Neuronal stem cell (in vitro differentiated cells): ENCODE data around the gene MAGI1.

Source experiments
- DNase-seq: peaks from one replicate; pipeline ENCODE4 v3.0.0-alpha.2; 2013; ENCODE audit warnings: low spot score
- H2AFZ ChIP-seq: one replicate; pipeline ENCODE4 v1.6.1; 2013; ENCODE audit warnings: mild to moderate bottlenecking, low read length, inconsistent platforms
- H2AK5ac ChIP-seq: 2 replicates; pipeline ENCODE4 v1.6.1; 2013; ENCODE audit warnings: low read depth, mild to moderate bottlenecking, inconsistent platforms, low read length, moderate library complexity, mixed read lengths
- H2BK120ac ChIP-seq: 2 replicates; pipeline ENCODE4 v1.6.1; 2013; ENCODE audit warnings: low read depth, mild to moderate bottlenecking, inconsistent platforms, low read length, moderate library complexity, mixed read lengths
- H2BK12ac ChIP-seq: one replicate; pipeline ENCODE4 v1.6.1; 2013; ENCODE audit warnings: low read length, inconsistent platforms
- H2BK15ac ChIP-seq: 2 replicates; pipeline ENCODE4 v1.6.1; 2013; ENCODE audit warnings: mild to moderate bottlenecking, low read length, inconsistent platforms, mixed read lengths
- H2BK5ac ChIP-seq: one replicate; pipeline ENCODE4 v1.6.1; 2013; ENCODE audit warnings: inconsistent platforms, mild to moderate bottlenecking, low read length, moderate library complexity
- H3K14ac ChIP-seq: one replicate; pipeline ENCODE4 v1.6.1; 2013; ENCODE audit warnings: low read length, inconsistent platforms
- H3K18ac ChIP-seq: 2 replicates; pipeline ENCODE4 v1.6.1; 2013; ENCODE audit warnings: low read length, inconsistent platforms
- H3K23ac ChIP-seq: 2 replicates; pipeline ENCODE4 v1.6.1; 2013; ENCODE audit warnings: low read depth, mild to moderate bottlenecking, mixed read lengths, low read length, inconsistent platforms; ENCODE audit not compliant: poor library complexity
- H3K27ac ChIP-seq: replicated peaks from 3 replicates; pipeline ENCODE4 v1.5.1; 2013; ENCODE audit warnings: low read length, inconsistent platforms
- H3K27me3 ChIP-seq, 3 experiments: 2 replicates each; pipeline ENCODE4 v1.6.1; 2013; ENCODE audit warnings: low read length in 3 of 3, mild to moderate bottlenecking in 2 of 3, inconsistent platforms in 1 of 3, low read depth in 1 of 3, mixed read lengths in 1 of 3, moderate library complexity in 1 of 3; ENCODE audit not compliant: control insufficient read depth in 3 of 3, insufficient read depth in 3 of 3
- H3K36me3 ChIP-seq, 2 donors: replicated peaks in 1 of 2; 2 replicates each; pipeline ENCODE4 v1.6.1; 2013; ENCODE audit warnings: low read length in 2 of 2; ENCODE audit not compliant: control insufficient read depth in 2 of 2, insufficient read depth in 2 of 2
- H3K4ac ChIP-seq: 2 replicates; pipeline ENCODE4 v1.6.1; 2013; ENCODE audit warnings: inconsistent platforms, mild to moderate bottlenecking, low read length, moderate library complexity
- H3K4me1 ChIP-seq, 2 donors: 1 replicate in 1 of 2; 2 replicates in 1 of 2; pipeline ENCODE4 v1.6.1; 2013; ENCODE audit warnings: low read length in 2 of 2, low read depth in 1 of 2; ENCODE audit not compliant: control insufficient read depth in 2 of 2, insufficient read depth in 1 of 2
- H3K4me2 ChIP-seq: one replicate; pipeline ENCODE4 v1.6.1; 2013; ENCODE audit warnings: mild to moderate bottlenecking, low read length, inconsistent platforms; ENCODE audit not compliant: insufficient read depth, poor library complexity, severe bottlenecking
- H3K4me3 ChIP-seq, 2 donors: 2 replicates each; pipeline ENCODE4 v1.5.1; 2013; ENCODE audit warnings: low read length in 2 of 2, mild to moderate bottlenecking in 2 of 2, inconsistent platforms in 1 of 2, moderate library complexity in 1 of 2
- H3K79me1 ChIP-seq: one replicate; pipeline ENCODE4 v1.6.1; 2013; ENCODE audit warnings: low read depth, mild to moderate bottlenecking, inconsistent platforms, low read length, moderate library complexity
- H3K9ac ChIP-seq: one replicate; pipeline ENCODE4 v1.6.1; 2013; ENCODE audit warnings: mild to moderate bottlenecking, low read depth, low read length, inconsistent platforms; ENCODE audit not compliant: poor library complexity
- H3K9me3 ChIP-seq, 2 donors: replicated peaks in 1 of 2; 2 replicates each; pipeline versions ENCODE3 to v1.6.1; 2013; ENCODE audit warnings: low read length in 2 of 2, mild to moderate bottlenecking in 2 of 2, inconsistent platforms in 1 of 2, low read depth in 1 of 2, mixed read lengths in 1 of 2, moderate library complexity in 1 of 2; ENCODE audit not compliant: control insufficient read depth in 2 of 2, insufficient read depth in 1 of 2
- H4K8ac ChIP-seq: one replicate; pipeline ENCODE4 v1.6.1; 2013; ENCODE audit warnings: low read depth, mild to moderate bottlenecking, inconsistent platforms, low read length, moderate library complexity
- H4K91ac ChIP-seq: one replicate; pipeline ENCODE4 v1.6.1; 2013; ENCODE audit warnings: low read length, low read depth, mild to moderate bottlenecking, inconsistent platforms; ENCODE audit not compliant: poor library complexity
- WGBS, 2 donors: extraction: QIAGEN DNeasy Blood & Tissue Kit; methylation state at CpG; one replicate each; pipeline ENCODE4 v1.1.7; 2013; ENCODE audit warnings: missing lambda C conversion rate in 2 of 2, mixed read lengths in 1 of 2; ENCODE audit not compliant: insufficient read length in 2 of 2, insufficient replicate concordance in 1 of 2; ENCODE audit errors: extremely low coverage in 2 of 2; 5-methylcytosine and 5-hydroxymethylcytosine counted together

The MAGI1 gene

GRCh38 chr3:65584913-65585312 lies 453.8 kb downstream of the MAGI1 start:
- WGBS, 2 donors, result no CpG with 5 or more reads among the region's 2 CpGs
- Histone ChIP-seq H2AK5ac (no peak overlapping the region), H2BK15ac (no peak overlapping the region), H3K18ac (no peak overlapping the region), H4K91ac (no peak overlapping the region), H3K4me1 (peaks cover 0 to 4% of the 10 kb centered on the region in 2 donors), H2BK120ac (no peak overlapping the region), H2AFZ (no peak overlapping the region), H3K9me3 (no peaks in the 10 kb centered on the region), H3K4me3 (no peak overlapping the region), H3K79me1 (peaks cover 3% of the 10 kb centered on the region), H3K27me3 (no peaks in the 10 kb centered on the region), H4K8ac (no peak overlapping the region), H3K23ac (no peak overlapping the region), H3K14ac (no peak overlapping the region), H2BK5ac (no peak overlapping the region), H3K27ac (no peak overlapping the region), H3K4ac (no peak overlapping the region), H3K4me2 (no peak overlapping the region), H2BK12ac (no peak overlapping the region), H3K36me3 (peaks cover 0 to 4% of the 10 kb centered on the region in 2 donors), H3K9ac (no peak overlapping the region)
- no peak for DNase-seq

GRCh38 chr3:65584002-65584401 lies 454.7 kb downstream of the MAGI1 start:
- Histone ChIP-seq H3K79me1 (peaks cover 6% of the 10 kb centered on the region), H3K14ac (no peak overlapping the region), H3K4me2 (no peak overlapping the region), H2BK120ac (no peak overlapping the region), H2BK15ac (no peak overlapping the region), H3K36me3 (peaks cover 0 to 4% of the 10 kb centered on the region in 2 donors), H3K23ac (no peak overlapping the region), H3K4me1 (peaks cover 0 to 4% of the 10 kb centered on the region in 2 donors), H3K27ac (no peak overlapping the region), H2BK12ac (no peak overlapping the region), H4K8ac (no peak overlapping the region), H3K9ac (no peak overlapping the region), H3K18ac (no peak overlapping the region), H4K91ac (no peak overlapping the region), H3K4ac (no peak overlapping the region), H3K27me3 (no peaks in the 10 kb centered on the region), H3K9me3 (no peaks in the 10 kb centered on the region), H3K4me3 (no peak overlapping the region), H2BK5ac (no peak overlapping the region), H2AK5ac (no peak overlapping the region), H2AFZ (no peak overlapping the region)
- no peak for DNase-seq

GRCh38 chr3:65583188-65583587 lies 455.5 kb downstream of the MAGI1 start:
- Histone ChIP-seq H2BK120ac (no peak overlapping the region), H3K9me3 (no peaks in the 10 kb centered on the region), H2BK12ac (no peak overlapping the region), H3K27ac (no peak overlapping the region), H3K4me2 (no peak overlapping the region), H2AFZ (no peak overlapping the region), H3K36me3 (peaks cover 0 to 4% of the 10 kb centered on the region in 2 donors), H4K91ac (no peak overlapping the region), H2AK5ac (no peak overlapping the region), H3K9ac (no peak overlapping the region), H3K79me1 (peaks cover 6% of the 10 kb centered on the region), H4K8ac (no peak overlapping the region), H3K4ac (no peak overlapping the region), H2BK5ac (no peak overlapping the region), H3K18ac (no peak overlapping the region), H2BK15ac (no peak overlapping the region), H3K27me3 (no peaks in the 10 kb centered on the region), H3K4me3 (no peak overlapping the region), H3K14ac (no peak overlapping the region), H3K23ac (no peak overlapping the region), H3K4me1 (peaks cover 0 to 4% of the 10 kb centered on the region in 2 donors)
- DNase-seq, result no peak
- WGBS, 2 donors, result no CpG with 5 or more reads among the region's 1 CpG

- DNase-seq, result no peak
- Histone ChIP-seq H3K18ac (no peak overlapping the region), H3K4me3 (no peak overlapping the region), H4K8ac (no peak overlapping the region), H3K4ac (no peak overlapping the region), H2AFZ (no peak overlapping the region), H3K9me3 (no peaks in the 10 kb centered on the region), H2AK5ac (no peak overlapping the region), H4K91ac (no peak overlapping the region), H3K14ac (no peak overlapping the region), H3K79me1 (peaks cover 6% of the 10 kb centered on the region), H3K4me1 (no peaks in the 10 kb centered on the region), H3K27ac (no peak overlapping the region), H2BK12ac (no peak overlapping the region), H2BK15ac (no peak overlapping the region), H2BK5ac (no peak overlapping the region), H3K4me2 (no peak overlapping the region), H3K36me3 (peaks cover 0 to 4% of the 10 kb centered on the region in 2 donors), H3K23ac (no peak overlapping the region), H2BK120ac (no peak overlapping the region), H3K9ac (no peak overlapping the region), H3K27me3 (no peaks in the 10 kb centered on the region)
- WGBS, 2 donors, result no CpG with 5 or more reads among the region's 7 CpGs
Measured at GRCh38 chr3:65582012-65582717, 456.6 kb downstream of the MAGI1 start.
